Endometrial microvascular endothelial cells (primary cell): ENCODE measurements around the gene FOXF1. TPM values are rescaled to one million over a fixed set of nuclear protein-coding genes. Genes with fewer than 3 reads are reported as not detected.

Experiments
- in situ Hi-C: cut with HindIII; loops from 2 replicates; pipeline ENCODE4 v1.10.0; 2017; ENCODE audit warnings: low sequenced_read_pairs, low pct_unique_long_range_greater_than_20kb; ENCODE audit errors: inconsistent ontology term
- total RNA-seq: library from RNA; depleted of rRNA; stranded (reverse); fragments of >200 nt; gene quantifications from one replicate; pipeline ENCODE4 v1.2.3, GENCODE V29; 2015; ENCODE audit errors: inconsistent ontology term

Gene FOXF1
- total RNA-seq, 1 donor from 2014 or later: 20.8 TPM

DNA sequence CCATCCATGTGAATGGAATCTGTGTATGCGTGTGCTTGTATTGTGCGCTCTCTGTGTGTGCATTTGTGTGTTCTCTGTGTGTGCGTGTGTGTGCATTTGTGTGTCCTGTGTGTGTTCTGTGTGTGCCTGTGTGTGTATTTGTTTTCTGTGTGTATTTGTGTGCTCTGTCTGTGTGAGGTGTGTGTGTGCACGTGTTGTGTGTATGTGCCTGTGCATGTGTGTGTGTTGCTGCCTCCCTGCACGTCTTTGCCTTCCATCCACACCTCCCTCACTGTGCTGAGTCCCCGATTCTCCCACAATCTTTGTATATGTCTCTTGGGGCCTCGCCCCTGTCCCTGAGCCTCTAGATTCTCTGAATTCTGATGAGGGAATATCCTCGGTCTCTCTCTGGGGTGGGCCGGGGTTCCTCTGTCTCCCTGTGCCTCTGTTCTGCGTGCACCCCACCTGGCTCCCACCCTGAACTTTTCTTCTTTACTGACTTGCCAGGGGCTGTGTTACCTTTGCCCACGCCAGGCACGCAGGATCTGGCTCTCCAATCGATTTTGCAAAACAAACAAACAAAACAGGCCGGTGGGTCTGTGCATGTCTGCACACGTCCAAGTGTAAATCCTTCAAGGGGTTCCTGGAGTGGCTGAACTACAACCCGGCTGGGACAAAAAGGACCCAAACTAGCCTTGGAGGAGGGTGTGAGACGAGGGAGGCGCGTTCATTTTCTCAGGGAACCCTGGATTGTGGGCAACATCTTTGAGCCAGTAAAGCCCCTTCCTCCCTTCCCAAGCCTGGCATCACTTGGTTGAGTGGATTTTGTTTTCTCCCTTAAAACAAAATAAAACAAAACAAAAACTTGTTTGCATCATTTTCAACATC is 8.1 kb upstream of the FOXF1 start:
- in situ Hi-C loops: no loop called here

- in situ Hi-C loops: no loop called here
These were observed 7.2 kb upstream of the FOXF1 start for GRCh38 chr16:86502856-86503748.

- in situ Hi-C loops: no loop called here
These were observed 6.5 kb upstream of the FOXF1 start for GRCh38 chr16:86503830-86504229.

- in situ Hi-C loops: no loop called here
These were observed 5.8 kb upstream of the FOXF1 start for GRCh38 chr16:86504315-86505184.

GRCh38 chr16:86505185-86505898 is 5.0 kb upstream of the FOXF1 start:
- in situ Hi-C loops: no loop called here

- in situ Hi-C loops: no loop called here
These were observed 4.1 kb upstream of the FOXF1 start for GRCh38 chr16:86505899-86506864.

- in situ Hi-C loops: no loop called here
These were observed 2.9 kb upstream of the FOXF1 start for GRCh38 chr16:86507173-86508027.

- in situ Hi-C loops: no loop called here
These were observed 2.0 kb upstream of the FOXF1 start for GRCh38 chr16:86508028-86508946.

DNA sequence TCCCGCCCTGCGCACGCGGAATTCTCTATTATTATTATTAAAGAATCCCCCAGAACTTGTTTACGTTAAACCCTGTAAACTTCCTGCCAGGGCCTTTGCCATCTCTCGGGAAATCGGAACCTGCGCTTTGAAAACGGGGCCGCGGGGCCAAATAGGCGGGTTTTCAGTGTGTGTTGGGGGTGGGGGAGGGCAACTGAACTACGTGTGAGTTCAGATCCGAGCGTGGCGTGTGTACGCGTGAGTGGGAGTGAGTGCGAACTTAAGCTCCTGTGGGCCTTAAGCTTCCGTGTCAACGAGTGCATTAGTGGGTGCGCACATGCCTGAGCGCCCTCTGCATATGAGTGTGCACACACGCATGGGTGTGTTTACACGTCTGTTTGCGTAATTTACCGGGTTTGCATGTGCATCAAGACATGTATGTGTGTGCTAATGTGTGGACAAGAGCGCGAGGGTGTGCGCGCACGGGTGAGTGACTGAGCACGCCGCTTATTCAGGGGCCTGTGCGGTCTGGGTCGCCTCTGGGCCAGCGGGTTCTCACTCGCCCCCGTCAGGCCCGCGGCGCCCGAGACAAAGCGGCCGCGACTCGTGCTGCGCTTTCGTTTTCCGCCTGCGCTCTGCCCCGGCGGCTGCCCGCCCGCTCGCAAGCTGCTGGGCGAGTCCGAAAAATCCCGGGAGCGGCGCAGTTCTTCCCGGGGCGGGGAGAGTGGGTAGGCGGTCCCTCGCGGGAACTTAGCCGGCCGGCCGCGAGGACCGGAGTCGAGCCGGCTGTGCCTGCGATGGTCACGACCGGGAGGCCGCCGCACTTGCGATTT is 1.2 kb upstream of the FOXF1 start:
- in situ Hi-C loops: no loop called here

GRCh38 chr16:86509759-86510464 is 415 bp upstream of the FOXF1 start:
- in situ Hi-C loops: loop anchor here (10.0 kb wide), 2 partner anchors 165 to 435 kb away; no protein-coding TSS in a partner anchor

DNA sequence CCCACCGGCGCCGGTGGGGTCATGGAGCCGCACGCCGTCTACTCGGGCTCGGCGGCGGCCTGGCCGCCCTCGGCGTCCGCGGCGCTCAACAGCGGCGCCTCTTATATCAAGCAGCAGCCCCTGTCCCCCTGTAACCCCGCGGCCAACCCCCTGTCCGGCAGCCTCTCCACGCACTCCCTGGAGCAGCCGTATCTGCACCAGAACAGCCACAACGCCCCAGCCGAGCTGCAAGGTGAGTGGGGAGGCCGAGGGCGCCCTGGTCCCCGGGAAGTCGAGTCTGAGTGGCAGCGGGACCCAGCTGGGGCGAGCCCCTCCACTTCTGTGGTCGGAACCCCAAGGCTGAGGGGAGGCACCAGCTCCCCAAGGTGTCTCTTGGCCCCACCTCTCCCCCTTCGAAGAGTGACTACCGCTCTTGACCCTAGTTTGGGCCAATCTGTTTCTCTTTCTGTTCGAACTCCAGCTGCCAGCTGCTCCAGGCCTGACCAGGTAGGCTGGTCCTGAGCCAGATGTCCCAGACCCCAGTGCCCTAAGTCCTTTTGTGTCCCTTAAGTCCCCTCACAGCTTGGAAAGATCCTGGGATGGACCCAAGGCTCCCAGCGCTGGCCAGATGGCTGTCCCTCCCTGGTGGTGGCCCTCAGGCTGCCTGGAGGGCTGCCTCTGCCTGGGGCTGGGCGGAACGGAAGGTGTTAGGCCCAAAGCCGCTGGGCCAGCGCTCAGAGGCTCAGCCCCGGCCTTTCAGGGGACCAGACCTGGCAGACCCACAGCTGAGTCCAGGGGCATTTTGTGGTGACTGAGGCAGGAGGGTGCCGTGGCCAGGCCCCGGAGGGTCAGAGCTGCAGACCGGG is 1.2 kb downstream of the FOXF1 start:
- in situ Hi-C loops: loop anchor here (10.0 kb wide), 2 partner anchors 167 to 437 kb away; no protein-coding TSS in a partner anchor

DNA sequence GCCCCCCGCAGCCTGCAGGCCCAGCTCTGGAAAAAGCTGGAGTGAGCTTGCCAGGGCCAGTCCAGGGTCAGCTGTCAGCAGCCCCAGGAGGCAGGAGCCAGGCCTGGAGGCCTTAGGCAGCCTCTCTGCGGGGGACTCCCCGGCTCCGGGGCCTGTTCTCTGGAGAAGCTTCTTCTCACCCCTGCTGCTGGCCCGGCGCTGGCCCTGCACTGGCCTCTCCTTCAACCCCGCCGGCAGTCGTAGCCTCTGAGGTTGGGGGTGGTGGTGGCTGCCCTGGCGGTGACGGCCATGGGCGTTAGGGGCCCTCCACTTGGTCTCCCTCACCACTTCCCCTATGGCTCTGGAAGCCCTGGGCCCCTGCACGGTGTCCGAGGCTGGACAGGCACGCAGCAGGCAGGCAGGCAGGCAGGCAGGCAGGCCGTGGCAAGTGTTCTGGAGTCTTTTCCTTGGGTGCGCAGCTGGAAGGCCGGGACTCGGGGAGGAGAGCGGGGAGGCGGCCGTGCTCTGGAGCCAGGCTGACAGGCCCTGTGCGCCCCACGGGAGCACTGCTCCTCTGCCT is 2.1 kb downstream of the FOXF1 start:
- in situ Hi-C loops: loop anchor here (10.0 kb wide), 2 partner anchors 168 to 438 kb away; no protein-coding TSS in a partner anchor
